ENCODE results near the gene PRAMEF20. TPM values are rescaled to one million over a fixed set of nuclear protein-coding genes. Genes with fewer than 3 reads are reported as not detected.
"Not testable (repeated sequence)": the region's sequence is repeated elsewhere in the genome, so short reads cannot be mapped to it uniquely, and the experiment has no call there.

The PRAMEF20 gene
- total RNA-seq (2014; rRNA removed; shearing (Covaris generic)) = not detected in 2 replicates

DNA sequence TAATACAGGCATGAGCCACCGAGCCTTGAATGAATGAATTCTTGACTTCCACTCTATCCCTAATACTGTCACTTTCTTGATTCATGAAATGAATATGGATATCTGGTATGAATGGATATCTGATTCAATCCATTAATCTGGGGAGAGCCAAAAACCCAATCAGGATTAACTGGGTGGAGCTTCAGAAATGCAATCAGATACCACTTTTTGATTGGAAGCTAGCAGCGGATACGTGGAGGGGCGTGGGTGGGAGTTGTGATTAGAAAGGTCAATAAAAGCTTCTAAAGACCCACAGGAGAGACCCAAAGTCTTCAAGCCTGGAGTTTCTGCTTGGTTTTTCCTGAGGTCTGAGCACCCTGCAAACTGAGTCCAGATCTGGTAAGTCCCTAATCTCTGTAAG, at the start of gene PRAMEF20:
Gene PRAMEF20 (plus strand): TSS at position 301 of the 400 bp plus-strand sequence. CDS start 5,905 bp downstream, outside the sequence.
- DNase-seq (ENCODE audit: low read depth) = not testable (repeated sequence)

DNA sequence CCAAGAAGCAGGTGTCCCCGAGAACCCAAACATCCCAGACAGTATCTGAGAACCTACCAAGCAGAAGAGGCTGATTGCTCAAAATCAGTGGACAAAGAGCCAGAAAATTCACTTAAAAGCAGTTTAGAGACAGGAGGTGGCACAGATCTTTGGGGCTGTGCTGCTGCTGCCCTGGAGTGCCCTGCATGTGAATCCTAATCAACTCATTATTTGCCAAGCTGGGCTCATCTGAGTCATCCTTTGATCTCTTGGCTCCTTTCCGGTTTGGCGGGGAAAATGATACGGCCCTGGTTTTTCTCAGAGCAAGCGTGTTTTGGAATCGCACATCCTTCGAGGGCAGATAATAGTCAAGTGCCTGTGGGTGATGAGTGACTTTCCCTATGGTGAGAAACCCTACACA, 47.9 kb upstream of the PRAMEF20 start:
- DNase-seq (ENCODE audit: low read depth) = not testable (repeated sequence)

DNA sequence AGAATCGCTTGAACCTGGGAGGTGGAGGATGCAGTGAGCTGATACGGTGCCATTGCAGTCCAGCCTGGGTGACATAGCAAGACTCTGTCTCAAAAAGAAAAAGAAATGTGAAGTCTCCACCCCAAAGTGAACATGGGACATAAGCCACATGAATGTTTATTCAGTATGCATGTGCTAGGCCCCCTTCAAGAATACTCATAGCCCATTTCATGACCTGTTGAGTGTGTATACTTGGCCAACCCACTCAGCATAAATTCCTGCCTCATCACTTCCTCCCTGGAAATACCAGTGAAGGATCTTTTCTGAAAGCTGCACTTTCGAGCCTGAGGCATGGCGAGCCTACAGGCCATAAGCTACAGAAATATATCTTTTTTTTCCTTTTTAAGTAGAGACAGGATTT, 45.3 kb upstream of the PRAMEF20 start:
- not testable (repeated sequence) for DNase-seq (ENCODE audit: low read depth)

DNA sequence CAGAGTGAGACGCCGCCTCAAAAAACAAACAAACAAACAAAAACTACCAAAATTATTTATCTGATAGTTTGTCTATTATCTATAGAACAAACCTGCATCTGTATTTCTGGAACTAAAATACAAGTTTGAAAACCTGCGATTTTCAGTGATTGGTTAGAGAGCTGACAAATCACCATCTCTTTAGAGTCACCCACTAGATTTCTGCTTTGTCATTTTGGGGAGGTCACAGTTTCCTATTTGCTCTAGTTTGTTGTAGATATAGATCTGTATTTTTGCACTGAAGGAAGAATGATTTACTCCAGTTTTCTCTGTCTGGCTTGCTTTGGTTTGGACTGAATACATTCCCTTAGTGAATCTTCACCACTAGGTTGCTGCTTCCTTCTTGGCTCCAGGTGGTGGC, 43.7 kb upstream of the PRAMEF20 start:
- not testable (repeated sequence) for DNase-seq (ENCODE audit: low read depth)

DNA sequence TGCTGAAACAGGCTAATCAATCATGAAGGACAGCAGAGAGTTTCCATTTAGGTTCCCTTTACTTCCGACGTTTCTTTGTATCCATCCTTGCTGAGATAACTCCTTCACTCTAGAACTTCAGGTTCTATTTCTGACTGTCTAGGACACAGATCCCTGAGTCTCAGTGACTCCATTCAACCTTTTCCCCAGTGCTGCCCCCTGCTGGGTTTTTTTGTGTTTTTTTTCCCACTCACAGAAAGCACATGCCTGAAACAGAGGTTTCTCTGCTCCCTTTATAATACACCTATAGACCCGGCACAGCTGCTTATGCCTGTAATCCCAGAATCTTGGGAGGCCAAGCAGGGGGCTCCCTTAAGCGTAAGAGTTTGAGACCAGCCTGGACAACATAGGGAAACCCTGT, 41.7 kb upstream of the PRAMEF20 start:
- DNase-seq (ENCODE audit: low read depth) = not testable (repeated sequence)

DNA sequence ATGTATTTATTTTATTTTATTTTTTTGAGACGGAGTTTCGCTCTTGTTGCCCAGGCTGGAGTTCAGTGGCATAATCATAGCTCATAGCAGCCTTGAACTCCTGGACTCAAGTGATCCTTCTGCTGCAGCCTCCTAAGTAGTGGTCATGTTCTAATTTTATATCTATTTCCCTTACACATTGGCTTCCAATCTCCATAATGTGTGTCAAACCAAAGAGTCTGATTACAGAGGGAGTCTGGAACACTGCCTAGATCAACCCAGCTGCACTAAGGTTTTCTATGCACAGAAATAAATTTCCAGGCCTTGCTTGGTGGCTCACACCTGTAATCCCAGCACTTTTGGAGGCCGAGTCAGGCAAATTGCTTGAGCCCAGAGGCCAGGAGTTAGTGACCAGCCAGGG, 31.3 kb upstream of the PRAMEF20 start:
- DNase-seq (ENCODE audit: low read depth) = not testable (repeated sequence)

DNA sequence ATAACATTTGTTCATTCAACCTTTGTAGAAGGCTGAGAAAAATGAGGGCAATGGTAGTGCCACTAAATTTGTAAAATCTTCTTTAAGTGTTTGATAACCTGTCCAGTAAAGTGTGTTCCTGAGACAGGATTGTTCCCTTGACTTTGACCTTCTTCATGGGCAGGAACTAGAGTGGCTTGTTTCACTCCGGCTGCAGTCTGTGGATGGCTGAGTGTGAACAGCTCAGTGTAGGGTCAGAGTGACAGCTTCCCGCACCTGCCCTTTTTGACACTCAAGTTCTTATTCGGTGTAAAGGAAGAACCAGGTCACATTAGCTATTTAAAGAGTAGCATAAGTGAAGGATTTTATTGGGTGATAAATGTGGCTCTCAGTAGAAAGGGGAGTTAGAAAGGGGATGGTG, 29.9 kb upstream of the PRAMEF20 start:
- DNase-seq (ENCODE audit: low read depth) = not testable (repeated sequence)

DNA sequence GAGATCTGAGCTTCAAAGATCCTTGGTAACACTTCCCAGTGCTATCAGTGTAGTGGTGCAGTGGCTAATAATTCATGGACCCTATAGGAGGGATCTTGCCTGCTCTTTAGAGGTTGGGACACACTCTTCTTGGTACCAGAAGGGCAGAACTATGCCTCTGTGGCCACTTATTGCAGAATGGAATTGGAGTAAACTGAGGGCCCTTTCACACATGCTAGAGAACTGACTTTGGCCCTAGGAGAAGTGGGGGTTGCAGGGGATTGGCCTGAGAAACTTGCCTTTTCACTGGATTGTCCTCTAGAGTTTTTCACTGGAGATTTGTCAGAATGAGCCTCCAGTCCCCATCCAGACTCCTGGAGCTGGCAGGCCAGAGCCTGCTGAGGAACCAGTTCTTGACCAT, 20.9 kb upstream of the PRAMEF20 start, which contains the start of gene PRAMEF17:
Gene PRAMEF17 (plus strand): TSS at position 301 of the 400 bp plus-strand sequence. CDS start 26 bp downstream, at position 327.
- DNase-seq (ENCODE audit: low read depth) = not testable (repeated sequence)

DNA sequence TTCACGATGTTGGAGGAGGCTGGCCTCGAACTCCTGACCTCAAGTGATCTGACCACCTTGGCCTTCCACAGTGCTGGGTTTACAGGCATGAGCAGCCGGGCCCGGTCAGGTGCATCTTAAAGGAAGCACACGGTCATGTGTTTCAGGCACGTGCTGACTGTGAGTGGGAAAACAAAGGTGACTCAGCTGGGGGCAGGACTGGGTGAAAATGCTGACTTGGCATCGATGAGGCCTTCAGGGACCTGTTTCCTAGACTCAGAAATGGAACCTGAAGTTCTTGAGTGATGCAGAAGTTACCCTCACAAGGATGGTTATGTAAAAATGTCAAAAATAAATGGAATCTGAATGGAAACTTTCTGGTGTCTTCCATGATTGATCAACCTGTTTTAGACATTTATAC, 17.2 kb upstream of the PRAMEF20 start:
- not testable (repeated sequence) for DNase-seq (ENCODE audit: low read depth)

DNA sequence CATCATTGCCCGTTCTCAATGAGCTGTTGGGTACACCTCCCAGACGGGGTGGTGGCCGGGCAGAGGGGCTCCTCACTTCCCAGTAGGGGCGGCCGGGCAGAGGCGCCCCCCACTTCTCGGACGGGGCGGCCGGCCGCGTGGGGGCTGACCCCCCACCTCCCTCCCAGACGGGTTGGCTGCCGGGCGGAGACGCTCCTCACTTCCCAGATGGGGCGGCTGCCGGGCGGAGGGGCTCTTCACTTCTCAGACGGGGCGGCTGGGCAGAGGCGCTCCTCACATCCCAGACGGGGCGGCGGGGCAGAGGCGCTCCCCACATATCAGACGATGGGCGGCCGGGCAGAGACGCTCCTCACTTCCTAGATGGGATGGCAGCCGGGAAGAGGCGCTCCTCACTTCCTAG, 15.5 kb upstream of the PRAMEF20 start:
- DNase-seq (ENCODE audit: low read depth) = not testable (repeated sequence)

DNA sequence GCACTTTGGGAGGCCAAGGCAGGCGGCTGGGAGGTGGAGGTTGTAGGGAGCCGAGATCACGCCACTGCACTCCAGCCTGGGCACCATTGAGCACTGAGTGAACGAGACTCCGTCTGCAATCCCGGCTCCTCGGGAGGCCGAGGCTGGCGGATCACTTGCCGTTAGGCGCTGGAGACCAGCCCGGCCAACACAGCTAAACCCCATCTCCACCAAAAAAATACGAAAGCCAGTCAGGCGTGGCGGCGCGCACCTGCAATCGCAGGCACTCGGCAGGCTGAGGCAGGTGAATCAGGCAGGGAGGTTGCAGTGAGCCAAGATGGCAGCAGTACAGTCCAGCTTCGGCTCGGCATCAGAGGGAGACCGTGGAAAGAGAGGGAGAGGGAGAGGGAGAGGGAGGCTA, 14.9 kb upstream of the PRAMEF20 start:
- DNase-seq (ENCODE audit: low read depth) = not testable (repeated sequence)

DNA sequence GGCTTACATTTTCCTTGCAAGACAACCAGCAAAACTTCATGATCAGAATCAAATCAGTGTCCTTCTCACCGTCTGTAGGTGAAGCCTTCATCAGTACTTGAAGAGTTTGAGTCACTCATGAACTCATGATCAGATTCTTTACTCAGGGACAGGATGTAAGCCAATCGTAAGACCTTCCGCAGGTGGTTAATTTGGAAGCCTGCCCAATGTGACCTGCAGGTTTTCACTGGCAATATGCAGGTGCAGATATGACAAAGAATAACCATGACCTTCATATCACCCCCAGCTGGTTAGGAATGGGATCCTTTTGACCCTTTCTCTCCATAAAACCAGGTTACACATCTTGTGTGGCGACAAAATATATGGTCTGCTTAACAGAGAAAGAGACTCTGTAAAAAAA, 2.4 kb upstream of the PRAMEF20 start:
- DNase-seq (ENCODE audit: low read depth) = no peak

DNA sequence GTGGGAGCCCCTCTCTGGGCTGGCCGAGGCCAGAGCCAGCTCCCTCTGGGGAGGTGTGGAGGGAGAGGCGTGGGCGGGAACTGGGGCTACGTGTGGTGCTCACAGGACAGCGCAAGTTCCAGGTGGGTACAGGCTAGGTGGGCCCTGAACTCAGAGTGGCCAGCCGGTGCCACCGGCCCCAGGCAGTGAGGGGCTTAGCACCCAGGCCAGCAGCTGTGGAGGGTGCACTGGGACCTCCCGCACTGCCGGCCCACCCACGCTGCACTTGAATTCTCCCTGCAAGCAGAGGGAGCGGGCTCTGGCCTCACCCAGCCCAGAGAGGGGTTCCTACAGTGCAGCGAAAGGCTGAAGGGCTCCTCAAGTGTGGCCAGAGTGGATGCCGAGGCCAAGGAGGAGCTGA, 20.2 kb downstream of the PRAMEF20 start:
- DNase-seq (ENCODE audit: low read depth) = no peak

DNA sequence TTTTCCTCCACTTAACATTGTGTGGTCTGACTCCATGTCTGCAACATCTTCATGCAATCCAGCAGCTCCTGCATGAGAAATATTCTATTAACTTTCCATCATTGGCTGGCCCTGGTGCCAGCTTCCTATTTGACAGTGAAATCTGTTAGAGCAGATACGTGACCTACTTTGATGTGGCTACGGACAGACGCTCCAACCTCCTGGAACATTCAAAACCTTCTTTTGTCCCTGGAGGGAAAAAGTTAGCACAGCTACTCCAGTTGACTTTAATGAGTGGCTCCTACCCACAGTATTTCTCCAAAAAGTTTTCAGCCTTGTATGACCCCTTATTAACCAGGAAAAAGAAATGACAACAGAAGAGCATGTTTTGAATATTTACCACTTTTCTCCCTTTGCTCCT, 22.0 kb downstream of the PRAMEF20 start:
- DNase-seq (ENCODE audit: low read depth) = no peak

DNA sequence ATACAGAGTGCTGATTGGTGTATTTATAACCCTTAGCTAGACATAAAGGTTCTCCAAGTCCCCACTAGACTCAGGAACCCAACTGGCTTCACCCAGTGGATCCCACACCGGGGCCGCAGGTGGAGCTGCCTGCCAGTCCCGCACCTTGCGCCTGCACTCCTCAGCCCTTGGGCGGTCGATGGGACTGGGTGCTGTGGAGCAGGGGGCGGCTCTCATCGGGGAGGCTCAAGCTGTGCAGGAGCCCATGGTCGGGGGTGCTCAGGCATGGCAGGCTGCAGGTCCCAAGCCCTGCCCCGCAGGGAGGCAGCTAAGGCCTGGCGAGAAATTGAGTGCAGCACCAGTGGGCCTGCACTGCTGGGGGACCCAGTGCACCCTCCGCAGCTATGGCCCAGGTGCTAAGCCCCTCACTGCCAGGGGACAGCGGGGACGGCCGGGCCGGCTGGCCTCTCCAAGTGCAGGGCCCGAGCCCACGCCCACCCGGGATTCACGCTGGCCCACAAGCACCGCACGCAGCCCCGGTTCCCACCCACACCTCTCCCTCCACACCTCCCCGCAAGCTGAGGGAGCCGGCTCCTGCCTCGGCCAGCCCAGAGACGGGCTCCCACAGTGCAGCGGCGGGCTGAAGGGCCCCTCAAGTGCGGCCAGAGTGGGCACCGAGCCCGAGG, 23.6 kb downstream of the PRAMEF20 start:
- DNase-seq (ENCODE audit: low read depth) = not testable (repeated sequence)

DNA sequence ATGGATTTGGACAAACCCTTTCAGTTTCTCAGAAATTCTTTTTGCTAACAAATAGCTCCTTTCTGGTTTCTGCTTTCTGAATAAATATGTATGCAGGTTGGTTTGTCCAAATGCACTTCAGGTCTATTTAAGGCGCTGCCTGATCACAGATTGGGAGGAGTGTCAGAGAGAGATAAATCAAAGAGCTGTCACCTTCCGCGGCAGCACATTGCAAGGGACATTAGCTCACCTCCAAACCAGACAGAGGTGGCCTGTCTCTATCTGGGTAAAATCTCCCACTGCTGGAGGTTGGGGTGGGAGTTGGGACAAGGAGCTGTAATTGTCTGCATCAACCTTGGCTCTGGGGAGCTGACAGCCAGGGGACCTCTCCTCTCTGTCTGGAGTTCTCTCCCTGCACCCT, 25.2 kb downstream of the PRAMEF20 start:
- no peak for DNase-seq (ENCODE audit: low read depth)

DNA sequence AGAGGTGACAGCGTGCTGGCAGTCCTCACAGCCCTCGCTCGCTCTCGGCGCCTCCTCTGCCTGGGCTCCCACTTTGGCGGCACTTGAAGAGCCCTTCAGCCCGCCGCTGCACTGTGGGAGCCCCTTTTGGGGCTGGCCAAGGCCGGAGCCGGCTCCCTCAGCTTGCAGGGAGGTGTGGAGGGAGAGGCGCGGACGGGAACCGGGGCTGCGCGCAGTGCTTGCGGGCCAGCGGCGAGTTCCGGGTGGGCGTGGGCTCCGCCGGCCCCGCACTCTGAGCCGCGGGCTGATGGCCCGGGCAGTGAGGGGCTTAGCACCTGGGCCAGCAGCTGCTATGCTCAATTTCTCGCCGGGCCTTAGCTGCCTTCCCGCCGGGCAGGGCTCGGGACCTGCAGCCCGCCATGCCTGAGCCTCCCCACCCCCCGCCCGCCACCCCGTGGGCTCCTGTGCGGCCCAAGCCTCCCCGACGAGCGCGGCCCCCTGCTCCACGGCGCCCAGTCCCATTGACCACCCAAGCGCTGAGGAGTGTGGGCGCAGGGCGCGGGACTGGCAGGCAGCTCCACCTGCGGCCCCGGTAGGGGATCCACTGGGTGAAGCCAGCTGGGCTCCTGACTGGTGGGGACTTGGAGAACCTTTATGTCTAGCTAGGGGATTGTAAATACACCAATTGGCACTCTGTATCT, 29.0 kb downstream of the PRAMEF20 start:
- DNase-seq (ENCODE audit: low read depth) = not testable (repeated sequence)

DNA sequence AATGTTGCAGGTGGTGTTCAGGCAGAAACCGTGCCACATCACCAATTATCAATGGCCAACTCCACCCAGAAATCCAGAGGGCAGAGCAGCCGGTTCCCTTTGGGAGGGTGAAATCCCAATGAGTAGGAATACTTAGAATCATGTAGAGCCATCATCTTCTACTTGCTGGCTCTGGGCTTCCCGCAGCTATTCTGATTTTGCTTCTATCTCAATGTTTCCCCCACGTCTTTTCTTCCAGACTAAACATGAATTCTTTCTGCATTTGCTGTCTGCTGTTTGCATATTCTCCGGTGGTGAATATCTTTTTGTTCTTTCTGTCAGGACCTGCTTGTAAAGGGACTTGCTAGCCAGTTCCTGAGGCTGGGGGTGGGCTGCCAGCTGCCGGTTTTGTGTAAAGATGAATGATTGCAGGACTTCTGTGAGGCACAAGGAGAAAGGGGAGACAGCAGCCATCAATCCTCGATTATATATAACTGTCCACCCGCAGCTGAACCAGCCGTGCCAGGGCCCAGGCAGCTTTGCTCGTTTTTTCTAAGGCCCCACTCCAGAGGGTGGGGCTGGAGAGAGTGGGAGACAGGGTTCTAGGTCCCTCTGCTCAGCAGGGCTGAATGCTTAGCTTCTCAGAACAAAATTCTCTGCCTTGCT, 33.2 kb downstream of the PRAMEF20 start:
- no peak for DNase-seq (ENCODE audit: low read depth)

DNA sequence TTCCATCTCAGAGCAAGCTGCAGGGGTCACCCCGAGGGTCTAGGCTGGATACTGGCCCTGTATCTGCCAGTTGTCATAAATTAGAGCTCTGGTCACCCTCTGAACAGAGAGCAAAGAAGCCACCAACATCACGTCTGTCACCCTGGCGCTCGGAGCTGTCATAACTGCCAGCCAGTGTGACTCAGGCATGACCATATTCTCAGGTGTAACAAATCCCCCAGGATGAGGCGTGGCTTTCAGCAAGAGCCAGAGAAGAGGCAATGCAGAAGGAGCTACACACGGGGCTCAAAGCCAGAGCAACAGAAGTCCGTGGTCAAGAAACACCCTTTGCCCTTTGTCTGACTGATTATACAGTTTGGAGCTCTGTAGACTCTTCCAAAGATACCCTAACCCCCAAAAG, 40.0 kb downstream of the PRAMEF20 start:
- DNase-seq (ENCODE audit: low read depth) = no peak

DNA sequence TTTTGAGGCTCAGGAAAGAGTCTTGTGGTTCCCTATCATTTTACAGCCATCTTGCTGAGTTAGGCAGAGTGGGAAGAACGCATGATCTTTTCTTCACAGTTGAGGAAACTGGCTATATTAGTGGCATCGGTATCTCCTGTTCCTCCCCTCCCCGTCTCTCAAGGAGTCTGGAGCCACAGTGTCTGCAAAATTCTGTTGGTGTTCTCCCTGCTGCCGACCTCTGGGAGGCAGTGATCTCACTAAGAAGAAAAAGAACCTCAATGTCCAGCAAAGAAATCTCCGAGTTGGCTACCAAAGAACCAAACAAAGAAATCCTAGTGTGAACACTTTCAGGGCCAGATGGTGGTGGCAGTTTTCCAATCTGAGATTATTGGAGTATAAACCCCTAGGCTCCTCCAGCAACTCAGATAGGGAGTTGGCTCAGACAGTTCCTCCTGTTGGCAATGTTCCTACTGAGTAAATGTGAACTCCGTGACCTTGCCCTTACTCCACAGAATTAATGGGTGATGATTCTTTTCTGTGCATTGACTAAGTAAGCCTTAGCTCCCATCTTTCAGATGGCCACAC, 41.2 kb downstream of the PRAMEF20 start:
- no peak for DNase-seq (ENCODE audit: low read depth)

DNA sequence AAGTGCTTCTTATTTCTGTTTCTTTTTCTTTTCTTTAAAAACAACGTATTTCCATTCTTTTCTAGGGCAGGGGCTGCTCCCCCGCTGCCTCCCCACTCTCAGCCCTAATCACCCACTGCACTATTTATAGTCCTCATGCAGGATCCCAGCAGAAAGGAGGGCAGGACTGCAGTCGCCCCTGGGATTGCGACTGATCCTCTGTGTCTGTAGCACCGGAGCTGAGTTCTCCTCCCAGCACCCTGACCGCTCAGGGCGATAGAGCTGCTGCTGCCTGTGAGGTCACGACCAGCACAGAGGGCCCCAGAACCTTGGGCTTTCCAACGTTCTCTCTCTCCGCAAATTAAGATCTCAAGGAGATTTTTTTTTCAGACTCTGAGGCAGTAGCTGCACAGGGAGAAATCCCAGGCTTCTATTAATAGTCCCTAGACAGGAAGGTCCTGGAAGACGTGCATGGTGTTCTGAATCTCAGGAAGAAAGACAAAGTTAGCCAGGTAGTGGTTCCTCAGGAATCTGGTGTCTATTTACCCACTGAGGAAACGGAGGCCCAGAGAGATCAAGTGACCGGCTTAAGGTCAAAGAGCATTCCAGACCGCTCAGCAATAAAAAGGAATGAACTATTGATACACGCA, 46.8 kb downstream of the PRAMEF20 start:
- no peak for DNase-seq (ENCODE audit: low read depth)

DNA sequence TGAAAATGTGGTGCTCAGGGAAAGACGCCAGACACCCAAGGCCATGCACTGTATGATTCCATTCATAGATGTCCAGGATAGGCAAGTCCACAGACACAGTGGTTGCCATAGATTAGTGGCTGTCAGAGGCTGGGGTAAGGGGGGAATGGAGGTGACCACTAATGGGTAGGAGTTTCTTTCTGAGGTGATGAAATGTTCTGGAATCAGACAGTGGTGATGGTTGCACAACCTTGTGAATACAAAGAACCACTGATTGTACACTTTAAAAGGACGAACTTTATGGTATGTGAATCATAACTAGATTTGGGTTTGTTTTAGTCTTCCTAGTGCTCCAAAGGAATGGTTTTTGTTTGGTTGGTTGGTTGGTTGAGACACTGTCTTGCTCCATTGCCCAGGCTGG, 51.7 kb downstream of the PRAMEF20 start:
- DNase-seq (ENCODE audit: low read depth) = no peak

Data from RPMI7951 (cell line).